ENCODE data around the gene FAM120B.
"Not testable (repeated sequence)": the region's sequence is repeated elsewhere in the genome, so short reads cannot be mapped to it uniquely, and the experiment has no call there.

Gene FAM120B

DNA sequence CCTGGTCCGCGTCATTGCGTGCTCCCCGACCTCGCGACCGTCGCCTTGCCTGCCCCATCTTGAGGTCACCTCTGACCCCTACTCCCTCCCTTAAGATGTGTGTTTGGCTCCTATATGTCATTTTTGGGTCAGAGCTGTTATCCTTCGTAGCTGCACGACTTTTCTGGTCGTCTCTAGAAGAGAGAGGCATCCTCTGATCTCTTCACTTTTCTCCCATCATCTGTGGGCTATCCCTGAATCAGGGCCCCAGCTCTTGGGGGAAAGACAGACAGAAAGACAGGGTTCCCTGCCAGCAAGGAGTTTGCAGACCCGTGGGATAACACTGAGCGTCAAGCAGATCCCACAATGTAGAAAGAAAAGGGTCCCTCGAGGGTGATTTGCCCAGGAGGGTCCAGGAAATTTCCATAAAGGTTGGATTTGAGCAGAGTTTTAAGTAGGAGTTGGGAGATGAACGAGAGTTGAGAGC lies 555 bp downstream of the FAM120B start:
- DNase-seq, result no peak

DNA sequence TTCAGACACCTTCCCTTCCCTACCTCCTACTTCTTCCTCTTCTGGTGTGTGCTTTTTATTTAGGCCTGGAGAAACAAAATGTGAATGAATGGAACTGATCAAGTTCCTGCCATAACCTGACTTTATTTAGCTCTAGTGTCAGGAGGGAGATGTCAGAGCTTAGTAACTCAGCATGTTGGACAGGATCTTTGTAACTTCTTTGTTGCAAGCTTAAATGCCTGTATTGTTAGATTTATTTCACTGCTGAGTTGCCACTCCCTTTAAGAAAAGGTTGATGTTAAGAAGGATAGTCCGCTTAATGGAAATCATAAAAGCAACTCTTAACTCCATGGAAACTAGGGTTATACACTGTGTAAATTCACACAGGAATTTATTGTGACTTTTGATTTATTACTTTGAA lies 2.2 kb downstream of the FAM120B start:
- DNase-seq, result no peak

DNA sequence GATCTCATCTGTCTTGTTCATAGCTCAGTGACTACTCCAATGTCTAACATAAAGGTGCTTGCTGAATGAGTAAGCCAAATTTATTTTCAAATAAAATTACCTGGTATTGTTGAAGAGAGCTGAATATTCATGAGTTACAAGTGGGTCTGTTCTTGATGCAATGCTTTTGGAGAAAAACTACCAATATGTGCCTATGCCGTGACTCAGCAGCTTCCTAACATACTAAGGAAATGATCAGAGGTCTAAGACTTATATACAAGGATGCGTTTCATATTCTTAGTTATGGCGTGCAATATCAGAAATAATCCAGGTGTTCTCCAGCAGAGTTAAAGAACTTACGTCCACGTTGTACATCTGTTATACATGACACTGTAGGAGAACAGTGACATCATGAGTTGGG lies 5.1 kb downstream of the FAM120B start:
- DNase-seq, result no peak

DNA sequence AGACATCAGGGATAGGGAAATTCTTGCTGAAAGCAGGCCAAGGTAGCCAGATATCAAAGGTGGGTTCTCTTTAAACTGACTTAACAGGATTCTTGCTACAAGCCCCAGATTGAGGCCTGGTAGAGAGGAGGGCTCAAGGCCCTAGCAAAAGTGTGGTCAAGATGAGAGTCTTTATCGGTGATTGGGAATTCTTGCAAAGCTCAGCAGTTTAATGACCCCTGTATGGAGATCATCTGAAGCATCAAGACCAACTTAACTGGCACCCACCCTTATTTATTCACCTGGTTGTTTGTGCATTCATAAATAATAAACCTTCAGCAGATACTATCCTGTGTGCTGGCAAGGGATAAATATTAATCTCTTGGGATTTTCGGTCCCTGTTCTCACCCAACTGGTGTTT lies 6.3 kb downstream of the FAM120B start:
- DNase-seq, result no peak

DNA sequence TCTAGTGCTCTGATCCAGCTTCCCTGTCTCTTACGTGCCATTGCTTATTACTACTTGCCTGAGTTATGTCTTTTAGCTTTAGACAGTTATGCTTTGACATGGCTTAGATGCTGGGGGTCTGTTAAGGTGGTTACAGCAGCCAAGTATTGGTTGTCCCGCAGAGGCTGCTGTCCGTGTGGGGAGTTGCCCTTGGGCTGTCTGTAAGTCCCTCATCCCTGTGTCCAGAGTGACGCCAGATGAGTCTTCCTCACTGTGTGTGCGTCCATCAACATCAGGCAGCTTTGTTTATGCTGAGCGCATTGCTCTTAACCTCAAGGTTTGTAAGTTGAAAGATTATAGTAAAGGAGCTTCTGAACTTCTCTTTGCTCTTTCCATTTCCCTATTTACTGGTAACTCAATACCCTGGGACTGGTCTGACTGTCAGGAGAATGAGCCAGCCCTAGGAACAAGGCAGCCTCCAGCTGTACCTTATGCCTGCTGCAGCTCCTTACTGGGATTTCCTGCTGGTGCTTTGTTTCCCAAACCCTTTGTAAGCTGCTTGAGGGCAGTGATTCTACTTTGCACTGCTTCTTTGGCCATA lies 7.2 kb downstream of the FAM120B start:
- DNase-seq, result no peak

DNA sequence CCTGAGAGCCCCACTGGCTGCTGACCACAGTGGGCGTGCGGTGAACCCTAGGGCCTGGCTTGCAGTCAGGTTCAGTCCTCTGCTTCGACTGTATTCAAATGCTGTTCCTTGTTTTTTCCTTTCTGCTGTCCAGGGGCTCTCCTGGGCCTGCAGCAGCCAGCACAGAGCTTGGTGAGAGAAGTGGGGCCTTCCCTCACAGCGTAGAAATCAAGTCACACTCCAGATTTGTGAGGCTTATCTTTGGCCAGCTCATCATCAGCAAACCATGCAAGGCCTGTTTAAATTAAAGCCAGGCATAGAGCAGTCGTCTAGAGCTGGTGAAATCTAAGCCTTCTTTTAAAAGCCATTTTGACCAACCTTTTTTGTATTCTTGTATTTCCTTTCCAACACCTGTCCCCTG lies 8.4 kb downstream of the FAM120B start:
- DNase-seq, result no peak

DNA sequence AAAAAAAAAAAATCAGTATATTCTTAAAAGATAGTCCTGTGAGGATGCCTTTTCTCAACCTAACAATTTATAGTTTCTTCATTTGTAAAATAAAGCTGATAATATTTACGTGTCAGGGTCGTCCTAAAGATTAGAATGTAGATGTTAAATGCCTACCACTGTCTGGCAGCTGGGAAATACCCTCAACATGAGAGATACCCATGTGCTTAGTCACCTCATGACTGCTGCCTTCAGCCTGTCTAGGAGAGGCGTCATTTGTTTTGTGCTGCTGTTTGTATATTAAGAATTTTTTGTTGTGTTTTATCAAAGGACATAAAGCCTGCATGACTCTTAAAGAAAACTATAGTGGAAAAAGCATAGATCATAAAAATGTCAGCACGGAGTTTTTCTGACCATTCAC lies 9.5 kb downstream of the FAM120B start:
- no peak for DNase-seq

DNA sequence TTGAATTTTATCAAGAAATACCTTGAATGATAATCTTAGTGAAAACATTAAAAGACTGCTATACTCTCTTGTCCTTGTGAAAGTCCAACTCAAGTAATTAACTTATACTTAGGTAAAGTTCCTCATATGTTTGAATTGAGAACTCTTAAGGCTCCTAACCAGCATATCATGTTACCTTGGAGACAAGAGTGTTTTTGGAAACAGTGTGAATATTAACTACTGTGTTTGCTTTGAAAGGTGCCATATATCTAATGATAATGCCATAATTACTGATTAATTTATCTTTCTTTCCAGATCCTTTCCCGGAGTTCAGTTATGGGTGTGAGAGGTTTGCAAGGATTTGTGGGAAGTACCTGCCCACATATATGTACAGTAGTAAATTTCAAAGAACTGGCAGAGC lies 10.5 kb downstream of the FAM120B start:
- DNase-seq, result no peak

DNA sequence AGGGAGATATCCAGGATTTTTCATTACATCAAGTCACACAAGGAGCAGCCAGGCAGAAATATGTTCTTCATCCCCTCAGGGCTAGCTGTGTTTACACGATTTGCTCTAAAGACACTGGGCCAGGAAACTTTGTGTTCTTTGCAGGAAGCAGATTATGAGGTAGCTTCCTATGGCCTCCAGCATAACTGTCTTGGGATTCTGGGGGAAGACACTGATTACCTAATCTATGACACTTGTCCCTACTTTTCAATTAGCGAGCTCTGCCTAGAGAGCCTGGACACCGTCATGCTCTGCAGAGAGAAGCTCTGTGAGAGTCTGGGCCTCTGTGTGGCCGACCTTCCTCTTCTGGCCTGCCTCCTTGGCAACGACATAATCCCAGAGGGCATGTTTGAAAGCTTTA lies 11.2 kb downstream of the FAM120B start:
- no peak for DNase-seq

DNA sequence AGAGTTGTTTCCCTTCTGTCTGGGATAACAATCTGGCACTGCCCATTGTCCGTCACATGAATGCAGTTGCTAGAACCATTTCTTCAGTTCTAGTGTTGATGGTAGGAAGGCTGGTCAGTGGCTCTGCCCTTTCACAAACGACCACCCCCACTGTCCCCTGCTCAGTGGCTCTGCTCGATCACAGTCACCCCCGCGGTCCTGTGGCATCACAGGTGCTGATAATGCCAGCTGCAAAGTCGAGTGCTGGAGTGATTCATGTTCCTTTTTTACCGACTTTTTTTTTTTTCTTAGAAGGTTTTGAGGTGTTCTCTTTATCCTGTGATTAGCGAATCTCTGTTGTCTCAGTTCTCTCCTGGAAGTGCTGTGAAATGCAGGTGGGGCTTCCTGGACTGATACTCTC lies 22.8 kb downstream of the FAM120B start:
- no peak for DNase-seq

DNA sequence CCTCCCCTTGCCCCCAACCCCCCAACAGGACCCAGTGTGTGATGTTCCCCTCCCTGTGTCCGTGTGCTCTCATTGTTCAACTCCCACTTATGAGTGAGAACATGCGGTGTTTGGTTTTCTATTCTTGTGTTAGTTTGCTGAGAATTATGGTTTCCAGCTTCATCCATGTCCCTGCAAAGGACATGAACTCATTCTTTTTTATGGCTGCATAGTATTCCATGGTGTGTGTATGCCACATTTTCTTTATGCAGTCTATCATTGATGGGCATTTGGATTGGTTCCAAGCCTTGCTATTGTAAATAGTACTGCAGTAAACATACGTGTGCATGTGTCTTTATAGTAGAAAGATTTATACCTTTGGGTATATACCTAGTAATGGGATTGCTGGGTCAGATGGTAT lies 28.6 kb downstream of the FAM120B start:
- not testable (repeated sequence) for DNase-seq

DNA sequence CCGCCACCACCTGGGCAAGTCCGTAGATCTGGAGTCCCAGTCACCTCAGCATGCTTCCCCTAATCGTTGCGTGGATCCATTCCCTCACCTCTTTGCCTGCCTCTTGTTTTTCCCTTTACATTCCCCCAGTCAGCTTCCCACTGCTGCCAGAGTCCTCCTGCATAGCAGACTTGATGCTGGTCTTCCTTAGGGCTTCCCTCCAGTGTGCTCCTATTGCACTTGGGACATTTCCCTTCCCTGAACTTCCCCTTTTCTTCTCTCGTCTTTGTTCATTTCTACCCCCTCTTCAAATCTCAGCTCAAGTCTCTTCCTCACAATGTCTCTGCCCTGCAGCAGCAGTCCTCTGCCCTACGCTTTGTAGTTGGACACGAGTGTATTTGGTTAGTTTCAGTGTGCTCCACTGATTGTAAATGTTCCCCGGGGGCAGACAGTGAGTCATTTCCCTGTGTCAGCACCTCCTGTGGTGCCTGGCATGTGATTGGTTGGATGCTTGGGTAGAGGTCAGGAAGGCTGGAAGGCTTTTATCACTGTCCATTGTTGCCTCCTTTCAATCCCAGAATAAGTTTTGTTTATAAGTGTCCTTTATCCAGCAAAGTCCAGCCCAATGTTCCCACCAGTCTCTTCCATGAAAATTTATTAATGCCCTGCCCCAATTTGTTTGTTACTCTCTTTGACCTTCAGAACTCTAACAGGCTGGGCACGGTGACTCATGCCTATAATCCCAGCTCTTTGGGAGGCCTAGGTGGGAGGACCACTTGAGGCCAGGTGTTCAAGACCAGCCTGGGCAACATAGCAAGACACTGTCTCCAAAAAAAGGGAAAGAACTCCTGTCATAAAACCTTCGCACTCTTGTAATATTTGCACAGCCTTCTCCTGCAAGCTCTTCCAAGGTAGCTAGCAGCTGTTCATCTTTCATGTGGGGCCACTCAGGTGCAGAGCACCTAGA lies 38.3 kb downstream of the FAM120B start:
- peak; percentile 10 for DNase-seq

DNA sequence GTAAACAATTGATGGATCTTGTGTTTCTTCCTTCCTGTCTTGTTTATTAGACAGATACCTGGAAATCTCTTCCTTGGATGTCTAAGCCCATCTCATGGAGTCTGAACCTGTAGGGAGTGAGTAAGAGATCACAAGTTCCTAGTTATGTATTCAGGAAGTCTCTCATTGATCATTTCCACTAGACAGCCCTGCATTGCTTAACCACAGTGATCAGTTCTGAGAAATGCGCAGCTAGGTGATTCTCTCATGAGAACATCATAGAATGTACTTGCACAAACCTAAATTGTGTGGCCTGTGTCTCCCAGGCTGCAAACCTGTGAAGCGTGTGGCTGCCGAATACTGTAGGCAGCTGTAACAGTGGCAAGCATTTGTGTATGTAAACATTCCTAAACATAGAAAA lies 39.1 kb downstream of the FAM120B start:
- no peak for DNase-seq

DNA sequence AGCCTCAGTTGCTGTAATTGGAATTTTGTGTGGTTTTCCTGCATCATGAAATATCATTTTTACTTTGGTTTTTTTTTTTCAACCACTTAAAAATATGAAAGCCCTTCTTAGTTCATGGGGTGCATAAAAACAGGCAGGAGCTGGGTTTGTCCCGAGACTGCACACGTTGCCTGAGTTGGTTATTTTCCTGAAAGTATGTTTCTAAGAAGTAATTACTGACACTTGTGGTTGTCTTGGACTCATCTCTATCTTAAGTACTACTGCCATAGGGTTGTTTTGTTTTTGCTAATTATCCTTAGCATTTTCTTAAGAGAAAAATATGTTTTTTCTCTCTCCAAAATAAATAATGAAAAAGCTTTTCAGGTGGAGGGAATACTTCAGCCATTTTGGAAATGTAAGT lies 40.1 kb downstream of the FAM120B start:
- DNase-seq, result no peak

DNA sequence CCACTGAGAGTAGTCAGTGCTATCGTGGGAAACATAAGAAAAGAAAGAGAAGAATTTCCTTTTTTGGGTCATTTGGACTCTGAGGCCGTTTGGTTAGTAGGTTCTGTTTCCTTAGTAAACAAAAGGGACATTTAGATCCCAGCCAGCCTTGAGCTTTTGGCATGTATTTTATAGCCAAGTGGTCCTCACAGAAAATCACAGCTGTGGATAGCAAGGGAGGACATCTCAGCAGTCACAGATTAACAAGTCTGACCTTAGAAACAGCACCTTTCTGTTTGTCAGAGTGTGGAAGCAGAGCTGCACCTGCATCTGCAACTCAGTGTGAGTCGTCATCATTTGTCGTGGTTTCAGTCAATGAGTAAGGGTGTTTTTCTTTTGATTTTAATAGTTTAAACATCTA lies 40.5 kb downstream of the FAM120B start:
- peak; percentile 13 for DNase-seq

DNA sequence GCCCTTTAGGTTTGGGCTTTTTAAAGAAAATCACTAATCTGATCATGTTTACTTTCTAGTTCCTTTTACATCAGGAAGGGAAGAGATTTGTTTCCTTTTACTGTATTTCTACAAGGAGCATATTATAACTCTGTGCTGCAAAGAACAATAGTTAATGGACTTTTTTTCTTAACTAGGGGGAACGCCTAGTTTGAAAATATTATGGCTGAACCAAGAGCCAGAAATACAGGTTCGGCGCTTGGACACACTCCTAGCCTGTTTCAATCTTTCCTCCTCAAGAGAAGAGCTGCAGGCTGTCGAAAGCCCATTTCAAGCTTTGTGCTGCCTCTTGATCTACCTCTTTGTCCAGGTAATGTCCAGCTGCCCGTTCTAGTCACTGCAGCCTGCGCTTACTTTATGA lies 41.4 kb downstream of the FAM120B start:
- DNase-seq, result no peak

DNA sequence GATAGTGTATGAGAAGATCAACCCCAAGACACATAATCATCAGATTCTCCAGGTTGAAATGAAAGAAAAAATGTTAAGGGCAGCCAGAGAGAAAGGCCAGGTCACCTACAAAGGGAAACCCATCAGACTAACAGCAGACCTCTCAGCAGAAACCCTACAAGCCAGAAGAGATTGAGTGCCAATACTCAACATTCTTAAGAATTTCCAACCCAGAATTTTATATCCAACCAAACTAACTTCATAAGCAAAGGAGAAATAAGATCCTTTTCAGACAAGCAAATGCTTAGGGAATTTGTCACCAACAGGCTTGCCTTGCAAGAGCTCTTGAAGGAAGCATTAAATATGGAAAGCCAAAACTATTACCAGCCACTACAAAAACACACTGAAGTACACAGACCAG lies 44.9 kb downstream of the FAM120B start:
- DNase-seq, result not testable (repeated sequence)

DNA sequence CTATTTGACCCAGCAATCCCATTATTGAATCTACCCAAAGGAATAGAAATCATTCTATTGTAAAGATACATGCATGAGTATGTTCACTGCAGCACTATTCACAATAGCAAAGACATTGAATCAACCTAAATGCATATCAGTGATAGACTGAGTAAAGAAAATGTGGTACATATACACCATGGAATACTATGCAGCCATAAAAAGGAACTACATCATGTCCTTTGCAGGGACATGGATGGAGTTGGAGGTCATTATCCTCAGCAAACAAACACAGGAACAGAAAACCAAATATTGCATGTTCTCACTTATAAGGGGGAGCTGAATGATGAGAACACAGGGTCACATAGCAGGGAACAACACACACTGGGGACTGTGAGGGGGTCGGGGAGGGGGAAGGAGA lies 48.6 kb downstream of the FAM120B start:
- DNase-seq, result not testable (repeated sequence)

DNA sequence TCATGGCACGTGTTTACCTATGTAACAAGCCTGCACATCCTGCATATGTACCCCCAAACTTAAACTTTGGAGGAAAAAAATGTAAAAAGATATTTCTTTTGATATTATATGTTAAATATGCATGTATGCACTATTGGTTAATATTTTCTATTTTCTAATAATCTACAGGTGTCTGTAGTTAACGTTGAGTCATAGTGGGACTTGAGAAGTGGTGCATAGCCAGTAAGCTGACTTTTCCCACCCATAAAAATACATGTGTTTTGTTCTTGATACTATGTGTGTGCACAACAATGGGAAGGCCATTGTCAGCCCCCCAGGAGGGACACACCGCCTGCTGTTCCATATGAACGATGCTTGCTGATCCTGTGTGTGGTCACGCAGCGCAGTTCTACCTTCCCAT lies 49.1 kb downstream of the FAM120B start:
- DNase-seq, result no peak

DNA sequence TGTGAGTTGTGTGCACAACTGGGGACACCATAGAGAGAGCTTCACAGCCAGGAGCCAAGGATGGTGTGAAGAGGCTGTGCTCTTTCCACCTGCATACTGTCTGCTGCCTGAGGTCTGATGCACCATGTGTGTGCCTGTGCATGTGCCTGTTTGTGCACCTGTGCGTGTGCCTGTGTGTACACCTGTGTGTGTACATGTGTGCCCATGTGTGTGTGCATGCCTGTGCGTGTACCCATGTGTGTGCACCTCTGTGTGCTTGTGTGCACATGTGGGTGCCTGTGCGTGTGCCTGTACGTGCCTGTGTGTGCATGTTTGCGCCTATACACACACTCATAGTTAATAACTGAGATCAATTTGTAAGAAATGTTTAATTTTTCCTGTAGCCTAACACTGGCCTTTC lies 51.3 kb downstream of the FAM120B start:
- DNase-seq, result no peak

DNA sequence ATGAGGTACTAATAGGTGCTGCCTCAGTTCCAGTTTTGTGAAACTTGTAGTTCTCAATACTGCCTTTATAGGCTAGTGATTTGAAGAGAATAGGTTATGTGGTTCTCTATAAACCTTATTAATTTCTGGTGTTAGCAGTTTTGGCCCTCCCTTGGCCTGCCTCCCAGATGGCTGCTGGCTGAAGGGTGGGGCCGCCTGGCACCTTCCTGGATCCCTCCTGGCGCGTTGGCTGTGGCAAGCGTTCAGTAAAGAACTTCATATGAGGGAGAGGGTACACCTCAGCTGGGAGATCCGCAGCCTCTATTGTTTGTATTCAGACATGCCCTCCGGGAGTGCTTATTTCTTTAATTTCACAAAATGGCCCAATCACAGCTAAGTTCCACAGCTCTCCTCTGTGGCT lies 51.9 kb downstream of the FAM120B start:
- no peak for DNase-seq

DNA sequence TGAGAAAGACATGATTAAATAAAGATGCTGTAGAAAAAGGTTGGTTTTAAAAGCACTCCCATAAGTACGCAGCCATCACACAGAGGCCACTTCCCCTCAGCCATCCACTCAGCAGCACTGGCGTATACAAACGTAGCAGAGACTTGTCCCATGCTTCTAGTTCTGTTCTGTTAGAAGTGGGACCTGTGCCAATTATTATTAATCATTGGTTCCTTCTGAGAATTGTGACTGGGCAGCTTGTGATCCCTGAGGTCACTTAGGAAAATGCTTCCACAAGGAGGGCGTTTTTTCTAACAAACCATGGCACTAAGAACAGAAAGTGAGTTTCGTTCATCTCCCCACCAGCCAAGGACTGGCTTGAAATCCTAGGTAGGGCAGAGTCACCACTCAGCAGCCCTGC lies 53.9 kb downstream of the FAM120B start:
- no peak for DNase-seq

DNA sequence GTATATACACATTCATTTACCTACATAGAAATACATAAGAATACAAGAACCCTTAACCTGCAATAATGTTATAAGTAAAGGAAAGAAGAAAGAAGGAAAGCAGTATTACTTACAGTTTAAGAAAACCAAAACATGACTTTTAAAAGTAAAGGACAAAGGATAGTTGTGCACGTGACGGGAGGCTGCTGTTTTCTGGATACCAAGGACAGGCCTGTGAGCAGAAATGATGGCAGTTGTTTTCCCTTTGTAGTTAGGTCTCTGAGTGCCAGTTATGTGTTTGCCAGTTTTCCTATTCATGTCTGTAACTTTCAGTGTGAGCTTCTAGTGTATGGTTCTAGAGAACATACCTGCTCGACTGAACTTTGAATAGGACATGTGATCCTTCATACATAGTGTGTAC lies 54.8 kb downstream of the FAM120B start:
- no peak for DNase-seq

DNA sequence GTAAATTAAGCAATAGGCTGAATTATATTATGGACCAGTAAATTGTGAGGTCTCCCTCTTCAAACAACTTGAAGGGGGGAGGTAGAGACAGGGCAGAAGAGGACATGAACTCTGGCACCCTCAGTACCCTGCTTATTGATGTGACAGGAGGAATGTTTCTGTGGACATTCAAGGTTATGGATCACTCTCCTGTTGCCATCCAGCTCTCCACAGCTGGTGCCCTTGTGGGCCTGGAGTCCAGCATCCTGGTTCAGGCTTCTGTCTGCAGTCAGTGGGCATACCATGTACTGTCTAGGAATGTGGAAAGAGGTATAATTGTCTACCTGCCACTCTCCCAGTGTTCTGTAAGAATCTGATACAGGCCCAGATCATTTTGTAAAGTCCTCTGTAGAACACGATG lies 55.6 kb downstream of the FAM120B start:
- no peak for DNase-seq

DNA sequence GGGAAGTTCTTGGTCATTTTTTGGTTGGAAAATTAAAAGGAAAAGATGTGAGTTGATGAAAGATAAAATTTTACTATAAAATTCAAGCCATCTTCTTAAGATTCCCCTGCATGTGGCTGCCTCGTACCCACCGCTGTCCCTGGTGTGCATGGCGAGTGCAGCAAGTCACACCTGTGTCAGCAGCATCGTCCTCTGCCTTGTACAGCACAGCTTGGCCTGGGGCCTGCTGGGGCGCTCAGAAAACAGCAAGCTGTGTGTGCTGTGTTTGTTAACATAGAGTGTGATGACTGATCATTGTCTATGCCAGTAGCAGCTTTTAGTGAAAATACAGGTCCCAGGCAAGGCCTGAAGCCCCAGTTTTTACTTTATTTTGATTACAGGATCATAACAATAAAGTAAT lies 56.7 kb downstream of the FAM120B start:
- DNase-seq, result no peak

All from stimulated activated CD4-positive, alpha-beta T cell treated with anti-CD3 and anti-CD28 coated beads, Interleukin-15, amount 100 ng/mL, for 24 hours (primary cell).